Measurements from ENCODE around the gene JTB. TPM values are rescaled to one million over a fixed set of nuclear protein-coding genes. Genes with fewer than 3 reads are reported as not detected.
A peak's percentile ranks its signal among the peaks of the same experiment; 100 is the strongest.

JTB gene
- total and polyA plus RNA-seq, 9 of the 15 experiments (the other 6 are each of a cell fraction or from before 2014, with no cell fraction given) = 24.7 to 308 (median 151) TPM

DNA sequence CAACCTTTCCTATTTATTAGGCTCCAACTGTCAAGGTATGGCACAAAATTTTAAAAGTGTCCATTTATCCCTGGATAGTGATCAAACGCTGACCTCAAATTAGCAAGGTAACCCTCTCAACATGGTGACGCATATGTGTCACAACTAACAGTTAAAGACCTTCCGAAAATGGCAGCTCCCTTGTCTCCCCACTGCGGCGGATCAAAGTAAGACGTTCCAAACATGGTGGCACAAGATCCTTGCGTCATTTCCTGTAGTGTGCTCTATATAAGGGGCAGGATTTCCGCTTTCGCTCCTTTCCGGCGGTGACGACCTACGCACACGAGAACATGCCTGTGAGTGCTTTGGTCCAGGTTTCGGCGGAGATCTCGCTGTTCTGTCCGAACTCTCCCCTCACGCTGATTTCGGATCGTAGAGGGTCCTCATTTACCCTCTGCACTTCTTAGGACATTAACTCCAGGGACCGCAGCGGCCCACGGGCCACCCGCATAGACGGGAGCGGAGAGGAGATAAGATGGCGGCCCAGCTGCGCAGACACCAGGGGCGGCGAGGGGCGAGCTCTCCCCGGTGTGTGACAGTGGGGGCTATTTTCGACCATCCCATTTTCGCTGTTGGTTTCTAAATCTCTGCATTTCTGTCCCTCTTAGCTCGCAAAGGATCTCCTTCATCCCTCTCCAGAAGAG is 13.1 kb upstream of the JTB start, which contains the start of gene RPS27 (continued):
- TF ChIP-seq, protein P1, sequence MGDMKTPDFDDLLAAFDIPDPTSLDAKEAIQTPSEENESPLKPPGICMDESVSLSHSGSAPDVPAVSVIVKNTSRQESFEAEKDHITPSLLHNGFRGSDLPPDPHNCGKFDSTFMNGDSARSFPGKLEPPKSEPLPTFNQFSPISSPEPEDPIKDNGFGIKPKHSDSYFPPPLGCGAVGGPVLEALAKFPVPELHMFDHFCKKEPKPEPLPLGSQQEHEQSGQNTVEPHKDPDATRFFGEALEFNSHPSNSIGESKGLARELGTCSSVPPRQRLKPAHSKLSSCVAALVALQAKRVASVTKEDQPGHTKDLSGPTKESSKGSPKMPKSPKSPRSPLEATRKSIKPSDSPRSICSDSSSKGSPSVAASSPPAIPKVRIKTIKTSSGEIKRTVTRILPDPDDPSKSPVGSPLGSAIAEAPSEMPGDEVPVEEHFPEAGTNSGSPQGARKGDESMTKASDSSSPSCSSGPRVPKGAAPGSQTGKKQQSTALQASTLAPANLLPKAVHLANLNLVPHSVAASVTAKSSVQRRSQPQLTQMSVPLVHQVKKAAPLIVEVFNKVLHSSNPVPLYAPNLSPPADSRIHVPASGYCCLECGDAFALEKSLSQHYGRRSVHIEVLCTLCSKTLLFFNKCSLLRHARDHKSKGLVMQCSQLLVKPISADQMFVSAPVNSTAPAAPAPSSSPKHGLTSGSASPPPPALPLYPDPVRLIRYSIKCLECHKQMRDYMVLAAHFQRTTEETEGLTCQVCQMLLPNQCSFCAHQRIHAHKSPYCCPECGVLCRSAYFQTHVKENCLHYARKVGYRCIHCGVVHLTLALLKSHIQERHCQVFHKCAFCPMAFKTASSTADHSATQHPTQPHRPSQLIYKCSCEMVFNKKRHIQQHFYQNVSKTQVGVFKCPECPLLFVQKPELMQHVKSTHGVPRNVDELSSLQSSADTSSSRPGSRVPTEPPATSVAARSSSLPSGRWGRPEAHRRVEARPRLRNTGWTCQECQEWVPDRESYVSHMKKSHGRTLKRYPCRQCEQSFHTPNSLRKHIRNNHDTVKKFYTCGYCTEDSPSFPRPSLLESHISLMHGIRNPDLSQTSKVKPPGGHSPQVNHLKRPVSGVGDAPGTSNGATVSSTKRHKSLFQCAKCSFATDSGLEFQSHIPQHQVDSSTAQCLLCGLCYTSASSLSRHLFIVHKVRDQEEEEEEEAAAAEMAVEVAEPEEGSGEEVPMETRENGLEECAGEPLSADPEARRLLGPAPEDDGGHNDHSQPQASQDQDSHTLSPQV (IDR thresholded peaks at IDR 0.05) = peak; percentile 75
- TF ChIP-seq CBFB (CRISPR knock-in tag; IDR thresholded peaks at IDR 0.05) (peak; percentile 44; the same call in 1 of the 2 replicates), SMAD2 (IDR thresholded peaks at IDR 0.05; ENCODE audit: low read depth, low read length) (no peak), ZNF253 (CRISPR knock-in tag; conservative IDR thresholded peaks at IDR 0.05) (no peak), POU5F1 (IDR thresholded peaks at IDR 0.05; ENCODE audit: borderline replicate concordance, low read depth, low read length, partially characterized antibody) (no peak), FOXK2 (conservative IDR thresholded peaks at IDR 0.05 in 1 of 2, IDR thresholded peaks at IDR 0.05 in 1 of 2; ENCODE audit: low read depth in 2 of 2) (peak; percentile 68 to 88), ELF1 (tag; IDR thresholded peaks at IDR 0.05) (peak; percentile 97), FOXA3 (CRISPR knock-in tag; conservative IDR thresholded peaks at IDR 0.05 in 1 of 2, IDR thresholded peaks at IDR 0.05 in 1 of 2) (no peak), ZFX (CRISPR knock-in tag; IDR thresholded peaks at IDR 0.05) (peak; percentile 93), NFRKB (IDR thresholded peaks at IDR 0.05; ENCODE audit: low read depth) (peak; percentile 97), CAMTA2 (CRISPR knock-in tag; conservative IDR thresholded peaks at IDR 0.05) (no peak), GABPB1 (CRISPR knock-in tag; IDR thresholded peaks at IDR 0.05) (peak; percentile 97), KAT8 (IDR thresholded peaks at IDR 0.05; ENCODE audit: low read depth) (0 out of 2 replicates have a peak, but pooled peaks have one; percentile 42), FOXM1 (IDR thresholded peaks at IDR 0.05; ENCODE audit: low read depth) (no peak), FOXM1 (CRISPR knock-in tag; IDR thresholded peaks at IDR 0.05; ENCODE audit: low read depth) (peak; percentile 31; the same call in 1 of the 2 replicates), SUPT5H (IDR thresholded peaks at IDR 0.05) (peak; percentile 100), ELF2 (CRISPR knock-in tag; IDR thresholded peaks at IDR 0.05) (peak; percentile 92), KDM2B (CRISPR knock-in tag; IDR thresholded peaks at IDR 0.05) (0 out of 2 replicates have a peak, but pooled peaks have one; percentile 61), EP400 (IDR thresholded peaks at IDR 0.05) (peak; percentile 99), CXXC5 (CRISPR knock-in tag; IDR thresholded peaks at IDR 0.05) (peak; percentile 77), NR2C1 (IDR thresholded peaks at IDR 0.05) (peak; percentile 85), NR2C1 (tag; IDR thresholded peaks at IDR 0.05) (peak; percentile 87), MED1 (CRISPR knock-in tag; IDR thresholded peaks at IDR 0.05; ENCODE audit: borderline replicate concordance) (no peak)
- TF ChIP-seq, protein P2, sequence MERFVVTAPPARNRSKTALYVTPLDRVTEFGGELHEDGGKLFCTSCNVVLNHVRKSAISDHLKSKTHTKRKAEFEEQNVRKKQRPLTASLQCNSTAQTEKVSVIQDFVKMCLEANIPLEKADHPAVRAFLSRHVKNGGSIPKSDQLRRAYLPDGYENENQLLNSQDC (CRISPR knock-in tag; IDR thresholded peaks at IDR 0.05) = peak; percentile 92
- TF ChIP-seq, protein P3, sequence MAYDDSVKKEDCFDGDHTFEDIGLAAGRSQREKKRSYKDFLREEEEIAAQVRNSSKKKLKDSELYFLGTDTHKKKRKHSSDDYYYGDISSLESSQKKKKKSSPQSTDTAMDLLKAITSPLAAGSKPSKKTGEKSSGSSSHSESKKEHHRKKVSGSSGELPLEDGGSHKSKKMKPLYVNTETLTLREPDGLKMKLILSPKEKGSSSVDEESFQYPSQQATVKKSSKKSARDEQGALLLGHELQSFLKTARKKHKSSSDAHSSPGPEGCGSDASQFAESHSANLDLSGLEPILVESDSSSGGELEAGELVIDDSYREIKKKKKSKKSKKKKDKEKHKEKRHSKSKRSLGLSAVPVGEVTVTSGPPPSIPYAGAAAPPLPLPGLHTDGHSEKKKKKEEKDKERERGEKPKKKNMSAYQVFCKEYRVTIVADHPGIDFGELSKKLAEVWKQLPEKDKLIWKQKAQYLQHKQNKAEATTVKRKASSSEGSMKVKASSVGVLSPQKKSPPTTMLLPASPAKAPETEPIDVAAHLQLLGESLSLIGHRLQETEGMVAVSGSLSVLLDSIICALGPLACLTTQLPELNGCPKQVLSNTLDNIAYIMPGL (CRISPR knock-in tag; IDR thresholded peaks at IDR 0.05) = peak; percentile 84; the same call in 1 of the 2 replicates
